GM19023 (cell line): Measurements from ENCODE around the gene PXMP4.
"Not testable (repeated sequence)": the region's sequence is repeated elsewhere in the genome, so short reads cannot be mapped to it uniquely, and the experiment has no call there.

Source experiments
- ATAC-seq: cut with Tn5 transposase; IDR thresholded peaks from one replicate; pipeline ENCODE4 v1.9.1; 2021; ENCODE audit warnings: mild to moderate bottlenecking, moderate library complexity; ENCODE audit not compliant: unreplicated experiment

PXMP4 gene, protein sequence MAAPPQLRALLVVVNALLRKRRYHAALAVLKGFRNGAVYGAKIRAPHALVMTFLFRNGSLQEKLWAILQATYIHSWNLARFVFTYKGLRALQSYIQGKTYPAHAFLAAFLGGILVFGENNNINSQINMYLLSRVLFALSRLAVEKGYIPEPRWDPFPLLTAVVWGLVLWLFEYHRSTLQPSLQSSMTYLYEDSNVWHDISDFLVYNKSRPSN

GRCh38 chr20:33719989-33720709, at the start of gene PXMP4:
PXMP4 (minus strand) TSS chr20:33720310; CDS start chr20:33720207, 103 bp downstream.
- peak; percentile 93 for ATAC-seq

DNA sequence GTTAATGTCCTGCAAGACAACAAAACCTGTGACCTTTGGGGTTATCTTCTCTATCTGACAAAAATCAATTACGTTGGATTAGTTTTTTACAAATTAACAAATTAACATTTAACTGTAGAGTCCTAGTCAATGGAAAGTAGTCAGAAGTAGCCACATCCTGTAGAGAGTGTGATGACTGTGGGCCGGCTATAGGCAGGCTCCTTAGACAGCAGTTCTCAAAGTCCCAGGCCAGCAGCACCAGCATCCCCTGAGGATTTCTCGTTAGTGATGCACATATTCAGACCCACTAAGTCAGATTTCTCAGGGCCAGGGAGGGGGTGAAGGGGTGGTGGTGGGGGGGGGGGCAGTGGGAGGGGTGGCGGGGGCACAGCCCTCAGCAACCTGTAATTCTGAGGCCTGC, 48.9 kb upstream of the PXMP4 start:
- ATAC-seq = no peak

GRCh38 chr20:33767777-33768138, 47.6 kb upstream of the PXMP4 start:
- ATAC-seq = no peak

- ATAC-seq = no peak
Measured at GRCh38 chr20:33766686-33767085, 46.6 kb upstream of the PXMP4 start.

- no peak for ATAC-seq
Measured at GRCh38 chr20:33765592-33765991, 45.5 kb upstream of the PXMP4 start.

DNA sequence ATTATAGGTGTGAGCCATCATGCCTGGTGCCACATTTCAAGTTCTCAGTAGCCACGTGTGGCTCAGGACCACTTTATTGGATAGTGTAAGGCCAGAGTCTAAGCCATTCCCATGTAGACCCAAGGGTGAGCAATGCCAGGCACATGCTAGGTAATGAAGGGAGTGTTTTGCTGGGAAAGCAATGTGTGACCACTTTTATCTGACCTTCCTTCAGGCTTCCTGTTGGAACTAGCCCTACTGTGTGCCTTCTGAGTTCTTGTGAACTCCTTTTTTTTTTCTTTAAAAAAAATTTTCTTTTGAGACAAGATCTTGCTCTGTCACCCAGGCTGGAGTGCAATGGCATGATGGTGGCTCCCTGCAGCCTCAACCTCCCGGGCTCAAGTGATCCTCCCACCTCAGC, 45.0 kb upstream of the PXMP4 start:
- no peak for ATAC-seq

GRCh38 chr20:33761698-33762250, 41.7 kb upstream of the PXMP4 start:
- ATAC-seq = no peak

GRCh38 chr20:33757458-33757857, 37.3 kb upstream of the PXMP4 start:
- no peak for ATAC-seq

DNA sequence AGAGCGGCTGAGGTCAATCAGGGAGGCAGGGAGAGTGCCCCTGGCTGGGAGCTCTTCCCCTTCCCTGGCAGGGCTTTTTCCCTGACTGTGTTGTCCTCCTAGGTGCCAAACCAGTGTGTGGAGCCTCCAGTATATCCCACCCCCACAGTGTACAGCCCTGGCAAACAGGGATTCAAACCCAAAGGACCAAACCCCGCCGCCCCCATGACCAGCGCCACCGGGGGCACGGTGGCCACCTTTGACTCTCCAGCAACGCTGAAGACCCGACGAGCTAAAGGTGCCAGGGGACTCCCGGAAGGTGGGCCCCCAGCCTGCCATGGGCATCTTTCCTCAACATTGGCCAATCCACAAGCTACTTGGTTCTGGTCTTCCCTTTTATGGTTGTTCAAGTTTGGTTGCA, 36.9 kb upstream of the PXMP4 start:
- no peak for ATAC-seq

DNA sequence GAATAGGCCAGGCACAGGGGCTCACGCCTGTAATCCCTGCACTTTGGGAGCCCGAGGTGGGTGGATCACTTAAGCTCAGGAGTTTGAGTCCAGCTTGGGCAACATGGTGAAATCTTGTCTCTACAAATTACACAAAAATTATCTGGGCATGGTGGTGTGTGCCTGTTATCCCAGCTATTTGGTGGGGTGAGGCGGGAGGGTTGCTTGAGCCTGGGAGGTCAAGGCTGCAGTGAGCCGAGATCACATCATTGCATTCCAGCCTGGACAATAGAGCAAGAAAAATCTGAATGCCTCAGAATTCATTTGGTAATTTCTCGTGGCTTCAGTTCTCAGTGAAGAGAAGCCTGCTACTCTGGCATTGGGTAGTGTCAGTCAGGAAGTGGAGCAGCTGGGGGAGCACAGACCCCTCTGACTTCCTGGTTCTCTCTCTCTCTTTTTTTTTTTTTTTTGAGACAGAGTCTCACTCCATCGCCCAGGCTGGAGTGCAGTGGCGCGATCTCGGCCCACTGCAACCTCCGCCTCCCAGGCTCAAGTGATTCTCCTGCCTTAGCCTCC, 35.9 kb upstream of the PXMP4 start:
- ATAC-seq = not testable (repeated sequence)

- no peak for ATAC-seq
Measured at GRCh38 chr20:33753763-33754162, 33.7 kb upstream of the PXMP4 start.

DNA sequence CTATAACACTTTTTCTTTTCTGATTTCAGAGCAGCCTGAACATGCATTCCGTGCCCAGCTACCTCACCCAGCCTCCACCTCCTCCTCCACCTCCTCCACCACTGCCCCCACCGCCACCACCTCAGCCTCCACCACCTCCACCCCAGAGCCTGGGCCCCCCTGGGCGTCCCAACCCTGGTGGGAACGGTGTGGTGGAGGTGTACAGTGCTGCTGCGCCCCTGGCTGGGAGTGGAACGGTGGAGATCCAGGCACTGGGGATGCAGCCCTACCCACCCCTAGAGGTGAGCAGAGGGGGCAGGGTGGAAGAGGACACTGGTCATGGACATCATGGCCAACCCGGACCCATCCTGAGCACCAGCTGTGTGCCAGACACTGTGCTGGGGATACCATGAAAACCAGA, 33.0 kb upstream of the PXMP4 start:
- ATAC-seq = no peak

DNA sequence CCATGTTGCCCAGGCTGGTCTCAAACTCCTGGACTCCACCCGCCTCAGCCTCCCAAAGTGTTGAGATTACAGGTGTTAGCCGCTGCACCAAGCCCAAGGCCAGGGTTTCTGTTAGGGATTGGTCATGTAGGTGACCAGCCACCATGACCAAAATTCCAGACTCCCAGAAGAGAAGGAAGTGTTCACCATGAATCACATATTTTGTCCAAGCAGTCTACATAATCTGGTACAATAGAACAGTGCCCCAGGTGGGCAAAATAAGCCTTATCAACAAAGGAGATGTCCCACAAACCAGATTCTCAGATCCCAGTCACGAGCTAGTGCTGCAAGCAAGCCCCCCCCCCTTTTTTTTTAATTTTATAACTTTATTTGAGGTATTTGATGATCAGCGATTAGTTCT, 31.7 kb upstream of the PXMP4 start:
- ATAC-seq = no peak

DNA sequence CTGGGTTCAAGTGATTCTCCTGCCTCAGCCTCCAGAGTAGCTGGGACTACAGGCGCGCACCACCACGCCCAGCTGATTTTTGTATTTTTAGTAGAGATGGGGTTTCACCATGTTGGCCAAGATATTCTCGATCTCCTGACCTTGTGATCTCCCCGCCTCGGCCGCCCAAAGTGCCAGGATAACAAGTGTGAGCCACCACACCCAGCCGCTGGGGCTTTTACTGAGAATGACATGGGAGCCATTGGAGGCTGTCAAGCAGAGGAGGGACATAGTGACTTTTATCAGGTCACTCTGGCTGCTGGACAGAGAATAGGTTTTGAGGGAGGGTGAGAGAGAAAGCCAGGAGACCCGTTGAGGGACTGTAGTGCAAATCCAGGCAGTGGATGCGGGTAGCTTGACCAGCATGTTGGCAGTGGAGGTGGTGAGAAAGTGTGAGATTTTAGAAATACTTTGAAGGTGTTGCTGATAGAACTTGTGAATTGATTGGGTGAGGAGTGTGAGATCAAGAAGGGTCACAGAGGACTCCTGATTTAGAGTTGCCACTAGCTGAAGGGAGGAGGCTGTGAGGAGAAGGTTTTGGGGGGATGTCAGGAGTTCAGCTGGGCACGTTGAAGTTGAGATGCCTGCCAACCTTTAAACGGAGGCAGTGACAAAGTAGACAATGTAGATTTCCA, 26.4 kb upstream of the PXMP4 start:
- ATAC-seq = no peak

GRCh38 chr20:33744773-33745385, 24.8 kb upstream of the PXMP4 start:
- ATAC-seq = no peak

GRCh38 chr20:33744181-33744580, 24.1 kb upstream of the PXMP4 start:
- ATAC-seq = no peak

- no peak for ATAC-seq
Measured at GRCh38 chr20:33740189-33740588, 20.1 kb upstream of the PXMP4 start.

- no peak for ATAC-seq
Measured at GRCh38 chr20:33739493-33739892, 19.4 kb upstream of the PXMP4 start.

GRCh38 chr20:33736962-33737361, 16.9 kb upstream of the PXMP4 start:
- ATAC-seq = no peak

- ATAC-seq = no peak
Measured at GRCh38 chr20:33733654-33734576, 13.8 kb upstream of the PXMP4 start.
